ENCODE measurements around the gene R3HCC1L.

GRCh38 chr10:98096731-98097130 lies 37.7 kb upstream of the R3HCC1L start:
- TF ChIP-seq, protein P1, sequence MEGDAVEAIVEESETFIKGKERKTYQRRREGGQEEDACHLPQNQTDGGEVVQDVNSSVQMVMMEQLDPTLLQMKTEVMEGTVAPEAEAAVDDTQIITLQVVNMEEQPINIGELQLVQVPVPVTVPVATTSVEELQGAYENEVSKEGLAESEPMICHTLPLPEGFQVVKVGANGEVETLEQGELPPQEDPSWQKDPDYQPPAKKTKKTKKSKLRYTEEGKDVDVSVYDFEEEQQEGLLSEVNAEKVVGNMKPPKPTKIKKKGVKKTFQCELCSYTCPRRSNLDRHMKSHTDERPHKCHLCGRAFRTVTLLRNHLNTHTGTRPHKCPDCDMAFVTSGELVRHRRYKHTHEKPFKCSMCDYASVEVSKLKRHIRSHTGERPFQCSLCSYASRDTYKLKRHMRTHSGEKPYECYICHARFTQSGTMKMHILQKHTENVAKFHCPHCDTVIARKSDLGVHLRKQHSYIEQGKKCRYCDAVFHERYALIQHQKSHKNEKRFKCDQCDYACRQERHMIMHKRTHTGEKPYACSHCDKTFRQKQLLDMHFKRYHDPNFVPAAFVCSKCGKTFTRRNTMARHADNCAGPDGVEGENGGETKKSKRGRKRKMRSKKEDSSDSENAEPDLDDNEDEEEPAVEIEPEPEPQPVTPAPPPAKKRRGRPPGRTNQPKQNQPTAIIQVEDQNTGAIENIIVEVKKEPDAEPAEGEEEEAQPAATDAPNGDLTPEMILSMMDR (IDR thresholded peaks at IDR 0.05; ENCODE audit: poor library complexity): no peak
- TF ChIP-seq EZH2 (IDR thresholded peaks at IDR 0.05; ENCODE audit: borderline replicate concordance): no peak
